ENCODE results near the gene MRPL19.
"Not testable (repeated sequence)": the region's sequence is repeated elsewhere in the genome, so short reads cannot be mapped to it uniquely, and the experiment has no call there.

Gene MRPL19

GRCh38 chr2:75647771-75648170 lies 1.2 kb downstream of the MRPL19 start:
- Histone ChIP-seq H3K9ac (ENCODE audit: low read length) (no peak overlapping the region), H3K4me3 (ENCODE audit: low read length) (peak overlapping the region; percentile 96), H3K4me1 (ENCODE audit: control insufficient read depth, insufficient read depth, low read length) (peaks cover 3% of the 10 kb centered on the region), H3K27me3 (ENCODE audit: control insufficient read depth, insufficient read depth, low read length) (no peaks in the 10 kb centered on the region), H3K27ac (ENCODE audit: low read depth, low read length) (no peak overlapping the region), H3K36me3 (ENCODE audit: control insufficient read depth, insufficient read depth, low read length) (peaks cover 4% of the 10 kb centered on the region)

- H3K36me3 ChIP-seq (ENCODE audit: control insufficient read depth, insufficient read depth, low read length) = peaks cover 23% of the 10 kb centered on the region
- no peak overlapping the region for H3K9ac ChIP-seq (ENCODE audit: low read length)
- no peaks in the 10 kb centered on the region for H3K27me3 ChIP-seq (ENCODE audit: control insufficient read depth, insufficient read depth, low read length)
- H3K27ac ChIP-seq (ENCODE audit: low read depth, low read length) = no peak overlapping the region
- H3K4me1 ChIP-seq (ENCODE audit: control insufficient read depth, insufficient read depth, low read length) = no peaks in the 10 kb centered on the region
- H3K4me3 ChIP-seq (ENCODE audit: low read length) = no peak overlapping the region
These were observed 7.4 kb downstream of the MRPL19 start for GRCh38 chr2:75654012-75654411.

GRCh38 chr2:75655861-75656260 lies 9.3 kb downstream of the MRPL19 start:
- Histone ChIP-seq H3K9ac (ENCODE audit: low read length) (no peak overlapping the region), H3K27ac (ENCODE audit: low read depth, low read length) (no peak overlapping the region), H3K27me3 (ENCODE audit: control insufficient read depth, insufficient read depth, low read length) (no peaks in the 10 kb centered on the region), H3K36me3 (ENCODE audit: control insufficient read depth, insufficient read depth, low read length) (peaks cover 23% of the 10 kb centered on the region), H3K4me3 (ENCODE audit: low read length) (no peak overlapping the region), H3K4me1 (ENCODE audit: control insufficient read depth, insufficient read depth, low read length) (no peaks in the 10 kb centered on the region)

DNA sequence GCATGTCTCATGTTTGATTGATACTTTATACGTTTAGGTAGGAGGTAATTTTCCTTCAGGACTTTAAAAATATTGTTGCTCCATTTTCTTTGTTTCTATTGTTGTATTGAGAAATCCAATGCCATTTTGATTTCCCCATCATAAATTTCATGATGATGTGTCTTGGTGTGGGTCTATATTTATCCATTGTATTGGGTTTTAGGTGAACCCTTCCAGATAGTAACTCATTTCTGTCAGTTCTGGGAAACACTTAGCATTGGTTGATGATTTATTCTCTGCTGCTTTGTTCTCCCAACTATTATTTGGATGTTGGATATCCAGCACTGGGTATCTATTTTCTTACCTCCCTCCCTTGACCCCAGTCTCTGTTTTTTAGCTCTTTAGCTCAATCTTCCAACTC lies 10.0 kb downstream of the MRPL19 start:
- Histone ChIP-seq H3K9ac (ENCODE audit: low read length) (no peak overlapping the region), H3K4me3 (ENCODE audit: low read length) (no peak overlapping the region), H3K27me3 (ENCODE audit: control insufficient read depth, insufficient read depth, low read length) (no peaks in the 10 kb centered on the region), H3K36me3 (ENCODE audit: control insufficient read depth, insufficient read depth, low read length) (peaks cover 19% of the 10 kb centered on the region), H3K4me1 (ENCODE audit: control insufficient read depth, insufficient read depth, low read length) (no peaks in the 10 kb centered on the region), H3K27ac (ENCODE audit: low read depth, low read length) (no peak overlapping the region)

DNA sequence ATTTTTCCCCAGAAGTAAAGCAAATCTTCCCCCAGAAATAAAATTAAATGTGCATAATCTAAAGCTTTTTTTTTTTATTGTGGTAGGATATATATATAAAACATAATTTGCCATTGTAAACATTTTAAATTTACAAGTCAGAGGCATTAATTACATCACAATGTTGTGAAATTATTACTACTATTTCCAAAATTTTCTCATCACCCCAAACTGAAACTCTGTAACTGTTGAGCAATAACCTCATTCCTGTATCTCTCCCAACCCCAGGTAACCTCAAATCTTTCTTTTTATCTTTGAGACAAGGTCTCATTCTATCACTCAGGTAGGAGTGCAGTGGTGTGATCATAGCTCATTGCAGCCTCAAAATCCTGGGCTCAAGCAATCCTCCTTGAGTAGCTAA lies 11.2 kb downstream of the MRPL19 start:
- H3K27me3 ChIP-seq (ENCODE audit: control insufficient read depth, insufficient read depth, low read length) = no peaks in the 10 kb centered on the region
- H3K9ac ChIP-seq (ENCODE audit: low read length) = no peak overlapping the region
- H3K27ac ChIP-seq (ENCODE audit: low read depth, low read length) = no peak overlapping the region
- H3K36me3 ChIP-seq (ENCODE audit: control insufficient read depth, insufficient read depth, low read length) = peaks cover 19% of the 10 kb centered on the region
- H3K4me1 ChIP-seq (ENCODE audit: control insufficient read depth, insufficient read depth, low read length) = no peaks in the 10 kb centered on the region
- H3K4me3 ChIP-seq (ENCODE audit: low read length) = no peak overlapping the region

DNA sequence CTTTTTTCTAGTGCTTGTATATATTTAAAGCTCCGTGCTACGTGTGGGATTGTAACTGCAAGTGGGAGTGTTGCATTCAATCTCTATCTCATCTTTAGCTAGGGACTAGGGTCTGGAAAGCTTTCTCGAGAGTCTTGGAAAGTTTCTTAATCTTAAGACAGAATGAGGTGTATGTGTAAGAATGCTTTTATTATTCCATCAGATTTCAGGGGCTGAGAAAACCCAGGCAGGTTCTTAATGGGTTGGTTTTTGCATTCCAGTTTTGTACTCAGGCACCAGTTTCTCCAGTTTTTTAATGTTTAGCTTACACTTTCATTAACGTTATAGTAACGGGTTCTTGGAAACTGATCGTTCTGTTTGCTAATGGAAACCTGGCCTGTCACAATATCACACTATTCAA lies 20.3 kb downstream of the MRPL19 start:
- peaks cover 4% of the 10 kb centered on the region for H3K36me3 ChIP-seq (ENCODE audit: control insufficient read depth, insufficient read depth, low read length)
- H3K9ac ChIP-seq (ENCODE audit: low read length) = no peak overlapping the region
- no peak overlapping the region for H3K4me3 ChIP-seq (ENCODE audit: low read length)
- no peaks in the 10 kb centered on the region for H3K4me1 ChIP-seq (ENCODE audit: control insufficient read depth, insufficient read depth, low read length)
- H3K27ac ChIP-seq (ENCODE audit: low read depth, low read length) = no peak overlapping the region
- H3K27me3 ChIP-seq (ENCODE audit: control insufficient read depth, insufficient read depth, low read length) = no peaks in the 10 kb centered on the region

- Histone ChIP-seq H3K27me3 (ENCODE audit: control insufficient read depth, insufficient read depth, low read length) (no peaks in the 10 kb centered on the region), H3K4me1 (ENCODE audit: control insufficient read depth, insufficient read depth, low read length) (no peaks in the 10 kb centered on the region), H3K36me3 (ENCODE audit: control insufficient read depth, insufficient read depth, low read length) (peaks cover 6% of the 10 kb centered on the region), H3K4me3 (ENCODE audit: low read length) (no peak overlapping the region), H3K9ac (ENCODE audit: low read length) (no peak overlapping the region), H3K27ac (ENCODE audit: low read depth, low read length) (no peak overlapping the region)
These were observed 21.3 kb downstream of the MRPL19 start for GRCh38 chr2:75667884-75668283.

GRCh38 chr2:75675423-75675822 lies 28.8 kb downstream of the MRPL19 start:
- not testable (repeated sequence) for H3K9ac ChIP-seq (ENCODE audit: low read length); H3K4me3 ChIP-seq (ENCODE audit: low read length); H3K4me1 ChIP-seq (ENCODE audit: control insufficient read depth, insufficient read depth, low read length); H3K36me3 ChIP-seq (ENCODE audit: control insufficient read depth, insufficient read depth, low read length); H3K27me3 ChIP-seq (ENCODE audit: control insufficient read depth, insufficient read depth, low read length); H3K27ac ChIP-seq (ENCODE audit: low read depth, low read length)

DNA sequence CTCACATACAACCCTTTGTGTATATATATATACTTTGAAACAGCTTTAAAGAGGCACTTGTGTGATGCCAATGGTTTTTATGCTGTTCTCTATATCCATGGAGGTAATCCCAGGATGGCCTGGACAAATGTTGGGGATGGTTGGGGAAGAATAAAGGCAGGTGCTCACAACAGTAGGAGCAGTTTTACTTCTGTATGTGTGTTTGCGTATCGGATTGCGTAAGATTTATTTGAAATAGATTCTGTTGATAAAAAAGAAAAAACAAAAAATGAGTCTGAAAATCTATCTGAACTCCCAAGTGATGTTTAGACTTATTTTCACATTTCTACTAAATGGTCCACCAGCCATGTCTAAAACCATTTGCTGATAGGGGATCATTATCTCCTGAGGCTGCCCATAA lies 29.3 kb downstream of the MRPL19 start:
- H3K4me3 ChIP-seq (ENCODE audit: low read length) = no peak overlapping the region
- H3K4me1 ChIP-seq (ENCODE audit: control insufficient read depth, insufficient read depth, low read length) = no peaks in the 10 kb centered on the region
- no peaks in the 10 kb centered on the region for H3K27me3 ChIP-seq (ENCODE audit: control insufficient read depth, insufficient read depth, low read length)
- H3K27ac ChIP-seq (ENCODE audit: low read depth, low read length) = no peak overlapping the region
- no peak overlapping the region for H3K9ac ChIP-seq (ENCODE audit: low read length)
- H3K36me3 ChIP-seq (ENCODE audit: control insufficient read depth, insufficient read depth, low read length) = peaks cover 5% of the 10 kb centered on the region

DNA sequence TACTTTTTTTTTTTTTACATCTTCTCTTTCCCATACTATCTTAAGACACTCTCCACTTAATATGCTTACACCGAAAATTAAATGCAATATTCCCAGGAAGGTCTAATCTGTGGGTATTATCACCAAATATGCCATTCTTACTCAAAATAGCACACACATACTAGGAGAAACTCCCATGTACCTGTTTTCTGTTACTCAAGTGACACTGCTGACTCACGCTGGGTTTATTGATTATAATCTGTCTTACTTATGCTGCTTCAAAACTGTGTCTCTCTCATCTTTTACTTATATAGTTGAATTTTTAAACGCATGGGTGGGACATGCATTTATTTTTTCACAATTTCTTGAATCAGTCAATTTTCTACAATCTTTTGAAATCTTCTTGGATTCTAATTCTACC lies 29.9 kb downstream of the MRPL19 start:
- Histone ChIP-seq H3K9ac (ENCODE audit: low read length) (no peak overlapping the region), H3K36me3 (ENCODE audit: control insufficient read depth, insufficient read depth, low read length) (peaks cover 7% of the 10 kb centered on the region), H3K27me3 (ENCODE audit: control insufficient read depth, insufficient read depth, low read length) (no peaks in the 10 kb centered on the region), H3K27ac (ENCODE audit: low read depth, low read length) (no peak overlapping the region), H3K4me1 (ENCODE audit: control insufficient read depth, insufficient read depth, low read length) (no peaks in the 10 kb centered on the region), H3K4me3 (ENCODE audit: low read length) (no peak overlapping the region)

DNA sequence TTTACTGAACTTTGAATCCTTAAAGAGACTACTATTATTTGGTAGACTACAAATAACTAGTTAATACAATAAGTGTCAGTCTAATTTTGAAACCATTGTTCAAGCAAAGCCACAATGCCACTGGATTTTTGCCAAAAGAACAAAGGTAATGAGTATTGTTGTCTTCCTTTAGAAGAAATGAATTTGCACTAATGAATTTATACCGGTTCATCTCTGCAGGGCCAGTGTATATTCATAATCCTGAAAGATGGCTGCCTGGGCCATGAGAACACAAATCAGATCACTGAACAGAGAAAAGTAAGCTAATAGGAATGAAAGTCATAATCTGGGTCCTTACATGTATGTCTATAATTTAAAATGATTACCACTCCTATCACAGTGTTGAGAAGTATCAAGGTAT lies 33.0 kb downstream of the MRPL19 start:
- Histone ChIP-seq H3K9ac (ENCODE audit: low read length) (no peak overlapping the region), H3K27me3 (ENCODE audit: control insufficient read depth, insufficient read depth, low read length) (no peaks in the 10 kb centered on the region), H3K36me3 (ENCODE audit: control insufficient read depth, insufficient read depth, low read length) (peaks cover 7% of the 10 kb centered on the region), H3K27ac (ENCODE audit: low read depth, low read length) (no peak overlapping the region), H3K4me3 (ENCODE audit: low read length) (no peak overlapping the region), H3K4me1 (ENCODE audit: control insufficient read depth, insufficient read depth, low read length) (no peaks in the 10 kb centered on the region)

DNA sequence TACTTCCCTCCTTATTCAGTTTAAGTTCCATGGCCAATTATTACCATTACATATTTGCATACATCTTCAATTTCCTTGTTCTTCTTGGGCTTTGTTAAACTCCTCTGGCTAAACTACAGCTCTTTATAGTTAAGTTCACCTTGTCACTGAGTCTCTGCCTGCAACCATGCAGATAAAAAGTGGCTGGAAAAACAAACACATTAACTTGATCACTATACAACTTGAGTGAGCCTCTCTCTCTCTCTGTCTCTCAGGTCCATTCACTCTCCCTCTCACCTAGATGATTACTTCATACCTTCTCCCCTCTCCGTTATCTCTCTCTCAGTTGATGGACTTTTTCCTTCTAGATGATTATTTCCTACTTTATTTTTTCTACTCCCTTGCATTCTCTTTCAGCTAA lies 33.8 kb downstream of the MRPL19 start:
- Histone ChIP-seq H3K27me3 (ENCODE audit: control insufficient read depth, insufficient read depth, low read length) (no peaks in the 10 kb centered on the region), H3K9ac (ENCODE audit: low read length) (no peak overlapping the region), H3K27ac (ENCODE audit: low read depth, low read length) (no peak overlapping the region), H3K4me3 (ENCODE audit: low read length) (no peak overlapping the region), H3K36me3 (ENCODE audit: control insufficient read depth, insufficient read depth, low read length) (peaks cover 7% of the 10 kb centered on the region), H3K4me1 (ENCODE audit: control insufficient read depth, insufficient read depth, low read length) (no peaks in the 10 kb centered on the region)

GRCh38 chr2:75683430-75683829 lies 36.8 kb downstream of the MRPL19 start:
- H3K27me3 ChIP-seq (ENCODE audit: control insufficient read depth, insufficient read depth, low read length); H3K27ac ChIP-seq (ENCODE audit: low read depth, low read length); H3K9ac ChIP-seq (ENCODE audit: low read length); H3K4me1 ChIP-seq (ENCODE audit: control insufficient read depth, insufficient read depth, low read length); H3K4me3 ChIP-seq (ENCODE audit: low read length): not testable (repeated sequence)
- peaks cover 13% of the 10 kb centered on the region for H3K36me3 ChIP-seq (ENCODE audit: control insufficient read depth, insufficient read depth, low read length)

- no peak overlapping the region for H3K9ac ChIP-seq (ENCODE audit: low read length)
- no peaks in the 10 kb centered on the region for H3K27me3 ChIP-seq (ENCODE audit: control insufficient read depth, insufficient read depth, low read length)
- no peaks in the 10 kb centered on the region for H3K4me1 ChIP-seq (ENCODE audit: control insufficient read depth, insufficient read depth, low read length)
- H3K4me3 ChIP-seq (ENCODE audit: low read length) = no peak overlapping the region
- H3K36me3 ChIP-seq (ENCODE audit: control insufficient read depth, insufficient read depth, low read length) = peaks cover 7% of the 10 kb centered on the region
- no peak overlapping the region for H3K27ac ChIP-seq (ENCODE audit: low read depth, low read length)
These were observed 41.6 kb downstream of the MRPL19 start for GRCh38 chr2:75688196-75688595.

Data from rectal smooth muscle tissue (tissue), 1 donor.